Trophoblast cell (in vitro differentiated cells and primary cell): ENCODE data around the gene ADAMTSL5.

ENCODE experiments used
- DNase-seq, 2 donors: peaks; one replicate each; pipeline ENCODE4 v3.0.0-alpha.2; 2016
- H2AFZ ChIP-seq: 2 replicates; pipeline ENCODE4 v1.6.1; 2013; ENCODE audit warnings: low read length, moderate library complexity, mild to moderate bottlenecking; ENCODE audit not compliant: insufficient read depth, poor library complexity
- H2AK5ac ChIP-seq: 2 replicates; pipeline ENCODE4 v1.6.1; 2013; ENCODE audit warnings: mild to moderate bottlenecking, low read length
- H2BK120ac ChIP-seq: 2 replicates; pipeline ENCODE4 v1.6.1; 2013; ENCODE audit warnings: low read length, mild to moderate bottlenecking, moderate library complexity; ENCODE audit not compliant: insufficient read depth, poor library complexity
- H2BK12ac ChIP-seq: 2 replicates; pipeline ENCODE4 v1.6.1; 2013; ENCODE audit warnings: mild to moderate bottlenecking, low read length, moderate library complexity
- H2BK5ac ChIP-seq: 2 replicates; pipeline ENCODE4 v1.6.1; 2013; ENCODE audit warnings: low read length, low read depth, moderate library complexity, mild to moderate bottlenecking; ENCODE audit not compliant: poor library complexity
- H3K14ac ChIP-seq: 2 replicates; pipeline ENCODE4 v1.6.1; 2013; ENCODE audit warnings: mild to moderate bottlenecking, low read length
- H3K18ac ChIP-seq: 2 replicates; pipeline ENCODE4 v1.6.1; 2013; ENCODE audit warnings: mild to moderate bottlenecking, low read length
- H3K23ac ChIP-seq: 2 replicates; pipeline ENCODE4 v1.6.1; 2013; ENCODE audit warnings: low read length
- H3K27ac ChIP-seq: 2 replicates; pipeline ENCODE4 v1.5.1; 2013; ENCODE audit warnings: low read depth, mild to moderate bottlenecking, inconsistent platforms, low read length, moderate library complexity
- H3K27me3 ChIP-seq: 2 replicates; pipeline ENCODE4 v1.6.1; 2013; ENCODE audit warnings: inconsistent platforms, mild to moderate bottlenecking, low read length, moderate library complexity; ENCODE audit not compliant: insufficient read depth
- H3K36me3 ChIP-seq, 2 experiments: 1 replicate in 1 of 2; 2 replicates in 1 of 2; pipeline ENCODE4 v1.6.1; 2013; ENCODE audit warnings: low read length in 2 of 2, mild to moderate bottlenecking in 2 of 2, moderate library complexity in 1 of 2; ENCODE audit not compliant: insufficient read depth in 2 of 2, control insufficient read depth in 1 of 2
- H3K4ac ChIP-seq: 2 replicates; pipeline ENCODE4 v1.6.1; 2013; ENCODE audit warnings: low read depth, mild to moderate bottlenecking, low read length, moderate library complexity
- H3K4me1 ChIP-seq, 2 experiments: 1 replicate in 1 of 2; 2 replicates in 1 of 2; pipeline ENCODE4 v1.6.1; 2013; ENCODE audit warnings: low read length in 2 of 2, mild to moderate bottlenecking in 2 of 2, moderate library complexity in 1 of 2; ENCODE audit not compliant: insufficient read depth in 2 of 2, control insufficient read depth in 1 of 2
- H3K4me2 ChIP-seq: 2 replicates; pipeline ENCODE4 v1.6.1; 2013; ENCODE audit warnings: inconsistent platforms, mild to moderate bottlenecking, low read length, moderate library complexity
- H3K4me3 ChIP-seq: 2 replicates; pipeline ENCODE4 v1.5.1; 2013; ENCODE audit warnings: mild to moderate bottlenecking, low read depth, low read length, inconsistent platforms
- H3K79me1 ChIP-seq: one replicate; pipeline ENCODE4 v1.6.1; 2013; ENCODE audit warnings: low read length
- H3K79me2 ChIP-seq: 2 replicates; pipeline ENCODE4 v1.6.1; 2013; ENCODE audit warnings: low read length, mild to moderate bottlenecking; ENCODE audit not compliant: control insufficient read depth, insufficient read depth, poor library complexity
- H3K9ac ChIP-seq: 2 replicates; pipeline ENCODE4 v1.6.1; 2013; ENCODE audit warnings: mild to moderate bottlenecking, low read length
- H3K9me3 ChIP-seq: 2 replicates; pipeline ENCODE4 v1.6.1; 2013; ENCODE audit warnings: low read depth, mild to moderate bottlenecking, control low read depth, inconsistent platforms, low read length; ENCODE audit not compliant: insufficient read depth
- H4K12ac ChIP-seq: 2 replicates; pipeline ENCODE4 v1.6.1; 2013; ENCODE audit warnings: low read depth, mild to moderate bottlenecking, low read length, moderate library complexity
- H4K8ac ChIP-seq: 2 replicates; pipeline ENCODE4 v1.6.1; 2013; ENCODE audit warnings: low read depth, mild to moderate bottlenecking, low read length, moderate library complexity
- H4K91ac ChIP-seq: one replicate; pipeline ENCODE4 v1.6.1; 2013; ENCODE audit warnings: low read depth, mild to moderate bottlenecking, low read length, moderate library complexity
- WGBS: extraction: QIAGEN DNeasy Blood & Tissue Kit; methylation state at CpG from one replicate; pipeline ENCODE4 v1.1.7; 2013; ENCODE audit warnings: missing lambda C conversion rate; ENCODE audit not compliant: insufficient read length, insufficient coverage; ENCODE audit errors: extremely low coverage; 5-methylcytosine and 5-hydroxymethylcytosine counted together

ADAMTSL5 gene

DNA sequence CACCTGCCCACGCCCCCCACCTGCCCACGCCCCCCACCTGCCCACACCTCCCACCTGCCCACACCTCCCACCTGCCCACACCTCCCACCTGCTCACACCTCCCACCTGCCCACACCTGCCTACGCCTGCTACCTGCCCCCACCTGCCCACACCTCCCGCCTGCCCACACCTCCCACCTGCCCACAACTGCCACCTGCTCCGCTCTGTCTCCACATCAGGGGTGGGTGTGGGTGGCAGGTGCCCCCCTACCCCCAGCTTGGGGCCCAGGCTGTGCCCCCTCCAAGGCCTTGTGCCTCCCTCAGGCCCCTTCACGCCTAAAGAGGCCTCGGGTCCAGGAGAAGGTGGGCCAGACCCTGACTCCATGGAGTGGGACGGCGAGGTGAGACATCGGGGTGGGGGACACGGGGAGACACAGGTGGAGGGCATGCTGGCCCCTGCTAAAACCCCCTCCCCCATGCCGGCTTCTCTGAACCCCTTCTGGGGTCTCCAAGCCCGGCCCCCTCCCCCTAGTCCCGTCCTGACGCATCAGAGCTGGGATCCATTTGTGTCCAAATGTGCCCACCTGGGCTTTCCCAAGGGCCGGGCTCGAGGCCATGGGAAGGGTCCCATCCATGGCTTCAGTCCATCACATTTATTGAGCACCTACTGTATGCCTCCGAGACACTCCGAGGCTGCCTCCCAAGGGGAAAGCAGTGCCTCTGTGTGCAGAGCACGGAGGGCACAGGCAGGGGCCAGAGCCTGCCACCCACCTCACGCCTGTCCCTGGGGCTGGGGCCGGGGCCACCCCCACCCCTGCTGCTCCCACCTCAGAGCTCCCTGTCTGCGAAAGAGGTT lies 16.0 kb upstream of the ADAMTSL5 start:
- no CpG with 5 or more reads among the region's 23 CpGs for WGBS
- peaks cover 14% of the 10 kb centered on the region for H3K9me3 ChIP-seq
- H2BK12ac ChIP-seq, result no peak overlapping the region
- H3K4ac ChIP-seq, result no peak overlapping the region
- H2AFZ ChIP-seq, result no peak overlapping the region
- no peaks in the 10 kb centered on the region for H3K79me2 ChIP-seq
- H3K36me3 ChIP-seq, result no peaks in the 10 kb centered on the region
- no peaks in the 10 kb centered on the region for H3K4me1 ChIP-seq
- H3K23ac ChIP-seq, result no peak overlapping the region
- no peak overlapping the region for H4K8ac ChIP-seq
- no peak overlapping the region for H3K9ac ChIP-seq
- no peak overlapping the region for H3K4me3 ChIP-seq
- no peak overlapping the region for H2BK120ac ChIP-seq
- H2BK5ac ChIP-seq, result no peak overlapping the region
- peaks cover 10% of the 10 kb centered on the region for H3K27me3 ChIP-seq
- no peak overlapping the region for H3K14ac ChIP-seq
- no peak overlapping the region for H2AK5ac ChIP-seq
- no peak overlapping the region for H3K4me2 ChIP-seq
- H4K91ac ChIP-seq, result no peak overlapping the region
- no peak overlapping the region for H4K12ac ChIP-seq
- no peak overlapping the region for H3K18ac ChIP-seq
- H3K27ac ChIP-seq, result no peak overlapping the region
- no peak for DNase-seq
- H3K79me1 ChIP-seq, result no peaks in the 10 kb centered on the region

DNA sequence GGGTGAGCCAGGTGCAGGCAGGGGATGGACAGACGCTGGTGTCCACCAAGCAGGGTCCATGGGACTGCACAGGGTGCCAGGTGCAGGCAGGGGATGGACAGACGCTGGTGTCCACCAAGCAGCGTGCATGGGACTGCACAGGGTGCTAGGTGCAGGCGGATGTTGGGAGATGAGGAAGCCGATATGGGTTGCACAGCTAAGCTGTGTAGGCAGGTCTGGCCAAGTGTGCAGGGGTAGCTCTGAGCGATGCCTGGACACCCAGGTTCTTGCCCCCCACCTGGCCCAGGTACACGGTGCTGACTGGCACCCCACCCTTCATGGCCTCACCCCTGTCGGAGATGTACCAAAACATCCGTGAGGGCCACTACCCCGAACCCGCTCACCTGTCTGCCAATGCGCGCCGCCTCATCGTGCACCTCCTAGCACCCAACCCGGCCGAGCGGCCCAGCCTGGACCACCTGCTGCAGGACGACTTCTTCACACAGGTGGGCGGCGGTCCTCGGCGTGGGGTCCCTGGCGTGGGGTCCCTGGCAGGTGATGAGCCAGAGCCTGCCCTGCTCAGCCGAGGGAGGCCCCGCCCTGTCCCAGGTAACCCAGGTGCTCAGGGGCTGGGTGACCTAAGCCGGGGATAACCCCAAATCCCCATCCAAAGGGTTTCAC lies 15.0 kb upstream of the ADAMTSL5 start:
- H2AK5ac ChIP-seq, result no peak overlapping the region
- H3K27me3 ChIP-seq, result peaks cover 20% of the 10 kb centered on the region
- H3K4me2 ChIP-seq, result no peak overlapping the region
- H3K79me2 ChIP-seq, result no peaks in the 10 kb centered on the region
- H3K79me1 ChIP-seq, result no peaks in the 10 kb centered on the region
- no peak overlapping the region for H3K9ac ChIP-seq
- no peak overlapping the region for H4K12ac ChIP-seq
- H3K4ac ChIP-seq, result no peak overlapping the region
- H3K4me1 ChIP-seq, result no peaks in the 10 kb centered on the region
- no peak overlapping the region for H2AFZ ChIP-seq
- H2BK12ac ChIP-seq, result no peak overlapping the region
- no peak overlapping the region for H3K18ac ChIP-seq
- no peak overlapping the region for H3K14ac ChIP-seq
- DNase-seq, result peak in 1 of 2 donors; percentile 28
- peaks cover 20% of the 10 kb centered on the region for H3K9me3 ChIP-seq
- no peak overlapping the region for H2BK120ac ChIP-seq
- H4K8ac ChIP-seq, result no peak overlapping the region
- no peak overlapping the region for H4K91ac ChIP-seq
- no peak overlapping the region for H3K27ac ChIP-seq
- no CpG with 5 or more reads among the region's 27 CpGs for WGBS
- no peak overlapping the region for H2BK5ac ChIP-seq
- H3K4me3 ChIP-seq, result no peak overlapping the region
- H3K36me3 ChIP-seq, result no peaks in the 10 kb centered on the region
- no peak overlapping the region for H3K23ac ChIP-seq

DNA sequence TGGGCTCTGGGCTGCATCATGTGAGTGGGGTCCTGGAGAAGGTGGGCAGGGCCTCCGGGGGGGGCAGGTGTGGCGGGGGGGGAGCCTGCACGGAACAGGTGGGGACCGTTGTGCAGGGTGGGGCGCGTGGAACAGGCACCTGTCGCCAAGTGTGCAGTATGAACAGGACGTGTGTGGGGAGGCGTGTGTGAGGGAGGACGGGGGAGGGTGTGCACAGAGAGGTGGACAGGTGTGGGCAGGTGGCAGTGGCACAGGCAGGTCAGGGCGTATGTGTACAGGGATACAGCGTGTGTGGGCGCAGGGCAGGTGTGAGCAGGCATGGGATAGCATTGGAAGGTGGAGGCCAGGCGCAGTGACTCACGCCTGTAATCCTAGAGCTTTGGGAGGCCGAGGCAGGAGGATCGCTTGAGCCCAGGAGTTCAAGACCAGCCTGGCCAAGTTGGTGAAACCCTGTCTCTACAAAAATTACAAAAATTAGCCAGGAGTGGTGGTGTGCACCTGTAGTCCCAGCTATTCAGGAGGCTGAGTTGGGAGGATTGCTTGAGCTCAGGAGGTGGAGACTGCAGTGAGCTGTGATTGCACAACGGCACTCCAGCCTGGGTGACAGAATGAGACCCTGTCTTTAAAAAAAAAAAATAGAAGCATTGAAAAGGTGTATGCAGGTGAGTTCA lies 14.3 kb upstream of the ADAMTSL5 start:
- Histone ChIP-seq H2BK12ac (no peak overlapping the region), H3K9me3 (peaks cover 20% of the 10 kb centered on the region), H4K91ac (no peak overlapping the region), H3K9ac (no peak overlapping the region), H3K18ac (no peak overlapping the region), H2BK5ac (no peak overlapping the region), H2AFZ (no peak overlapping the region), H4K8ac (no peak overlapping the region), H3K14ac (no peak overlapping the region), H3K4ac (no peak overlapping the region), H4K12ac (no peak overlapping the region), H3K79me2 (no peaks in the 10 kb centered on the region), H2BK120ac (no peak overlapping the region), H3K27ac (no peak overlapping the region), H3K4me1 (no peaks in the 10 kb centered on the region), H3K36me3 (no peaks in the 10 kb centered on the region), H3K79me1 (no peaks in the 10 kb centered on the region), H3K4me2 (no peak overlapping the region), H3K23ac (no peak overlapping the region), H3K27me3 (peaks cover 20% of the 10 kb centered on the region), H3K4me3 (no peak overlapping the region), H2AK5ac (no peak overlapping the region)
- WGBS, result no CpG with 5 or more reads among the region's 18 CpGs
- peak in 1 of 2 donors; percentile 42 for DNase-seq

DNA sequence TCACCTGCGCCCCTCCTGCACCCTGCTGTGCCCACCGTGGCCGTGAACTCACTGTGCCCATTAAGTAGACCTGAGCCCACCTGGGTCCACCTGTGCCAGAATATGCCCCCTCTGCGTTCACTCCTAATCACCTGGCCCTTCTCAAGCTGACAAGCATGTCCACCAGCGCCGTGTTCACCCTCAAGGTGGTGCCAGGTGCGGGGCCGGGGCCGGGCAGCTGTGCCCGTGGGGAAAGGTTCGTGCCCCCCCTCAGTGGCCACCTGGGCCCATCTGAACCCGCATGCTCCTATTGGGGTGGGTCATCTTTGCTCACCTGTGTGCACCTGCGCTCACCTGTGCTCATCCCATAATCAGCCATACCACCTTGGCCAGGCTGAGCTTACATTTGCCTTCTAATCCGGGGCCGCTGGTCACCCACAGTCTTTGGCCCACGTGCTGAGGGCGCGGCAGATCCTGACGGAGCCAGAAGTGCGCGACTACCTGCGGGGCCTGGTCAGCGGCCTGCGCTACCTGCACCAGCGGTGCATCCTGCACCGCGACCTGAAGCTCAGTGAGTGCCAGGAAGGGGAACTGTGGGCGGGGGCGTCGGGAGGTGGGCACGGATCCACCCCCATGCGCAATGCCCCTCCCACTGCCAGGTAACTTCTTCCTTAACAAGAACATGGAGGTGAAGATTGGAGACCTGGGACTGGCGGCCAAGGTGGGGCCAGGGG lies 13.4 kb upstream of the ADAMTSL5 start:
- Histone ChIP-seq H2BK120ac (no peak overlapping the region), H3K4me1 (no peaks in the 10 kb centered on the region), H4K12ac (no peak overlapping the region), H3K23ac (no peak overlapping the region), H4K8ac (no peak overlapping the region), H3K4me3 (no peak overlapping the region), H3K4me2 (no peak overlapping the region), H2AFZ (no peak overlapping the region), H3K36me3 (no peaks in the 10 kb centered on the region), H3K18ac (no peak overlapping the region), H3K27ac (no peak overlapping the region), H2BK5ac (no peak overlapping the region), H3K9ac (no peak overlapping the region), H2AK5ac (no peak overlapping the region), H4K91ac (no peak overlapping the region), H3K4ac (no peak overlapping the region), H2BK12ac (no peak overlapping the region), H3K9me3 (peaks cover 19% of the 10 kb centered on the region), H3K14ac (no peak overlapping the region), H3K27me3 (peaks cover 20% of the 10 kb centered on the region), H3K79me2 (no peaks in the 10 kb centered on the region), H3K79me1 (no peaks in the 10 kb centered on the region)
- no peak for DNase-seq
- WGBS, result no CpG with 5 or more reads among the region's 33 CpGs
